Forelimb muscle (tissue), 1 donor: ENCODE results near the gene LRRTM1. TPM values are rescaled to one million over a fixed set of nuclear protein-coding genes. Genes with fewer than 3 reads are reported as not detected.
A peak's percentile ranks its signal among the peaks of the same experiment; 100 is the strongest.

Experiments
- DNase-seq: peaks from one replicate; pipeline ENCODE4 v3.0.0-alpha.2; 2013; ENCODE audit warnings: low read depth
- polyA plus RNA-seq: library from polyadenylated mRNA; unstranded; fragments of 120-200 nt; gene quantifications from one replicate; pipeline ENCODE4 v1.2.1, GENCODE V29; 2013; ENCODE audit not compliant: insufficient read length

The LRRTM1 gene
- polyA plus RNA-seq, 1 donor: 0.34 TPM

- DNase-seq: no peak
Observed at GRCh38 chr2:80302314-80303005, 2.1 kb downstream of the LRRTM1 start.

- no peak for DNase-seq
Observed at GRCh38 chr2:80302001-80302313, 2.6 kb downstream of the LRRTM1 start.

DNA sequence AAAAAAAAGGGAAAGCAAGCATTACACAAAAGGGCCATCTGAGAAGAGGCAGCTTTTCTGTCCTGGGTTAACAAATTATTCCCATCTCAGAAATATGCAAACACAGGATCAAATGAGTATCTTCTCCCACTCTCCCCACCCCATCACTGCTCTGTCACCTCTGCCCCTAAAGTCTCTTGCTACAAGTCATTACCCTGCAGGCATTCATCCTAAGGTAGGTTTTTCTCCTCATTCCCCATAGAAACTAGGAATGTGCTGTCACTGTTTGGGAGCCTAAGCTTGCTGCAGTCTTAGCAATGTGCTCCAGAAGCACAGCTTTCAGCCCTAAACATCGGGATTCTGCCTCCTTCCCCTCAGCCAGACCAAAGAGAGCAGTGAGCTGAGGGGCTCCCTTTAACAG, 3.6 kb downstream of the LRRTM1 start:
- no peak for DNase-seq

DNA sequence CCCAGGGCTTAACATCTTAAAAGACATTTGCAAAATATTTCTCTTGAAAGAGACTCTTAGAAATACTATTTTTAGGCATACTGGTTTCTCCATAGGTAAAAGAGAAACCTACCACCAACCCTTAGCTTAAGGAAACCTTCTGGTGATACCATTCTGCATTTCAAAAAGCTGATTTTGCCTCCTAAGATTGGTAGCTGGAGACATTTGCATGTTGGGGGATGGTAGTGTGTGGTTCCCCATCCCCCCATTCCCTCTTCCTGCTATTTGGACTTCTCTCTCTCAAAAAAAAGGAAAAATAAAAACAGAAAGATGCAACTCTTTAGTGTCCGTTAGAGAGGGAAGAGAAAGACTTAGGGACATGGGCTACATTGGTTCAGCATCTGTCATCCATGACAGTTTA, 4.2 kb downstream of the LRRTM1 start:
- DNase-seq: no peak

DNA sequence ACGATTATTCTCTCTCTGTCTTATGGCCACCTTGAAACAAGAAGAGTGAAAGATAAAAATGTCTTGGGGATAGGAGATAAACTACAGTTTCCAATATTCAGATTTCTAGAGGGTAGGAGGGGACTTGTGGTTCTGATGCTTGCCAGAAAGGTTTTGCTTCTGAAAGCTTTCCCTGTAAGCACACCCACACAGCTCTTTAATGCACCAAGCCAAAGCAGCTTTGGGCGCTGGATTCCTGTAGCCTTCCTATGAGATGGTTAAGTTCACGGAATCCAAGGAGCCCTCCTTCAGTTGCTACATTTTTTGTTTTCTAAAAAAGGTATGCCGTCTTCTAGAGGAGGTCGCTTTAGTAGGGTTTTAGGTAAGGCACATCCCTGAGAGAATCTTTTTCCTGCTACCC, 4.9 kb downstream of the LRRTM1 start:
- DNase-seq: no peak

DNA sequence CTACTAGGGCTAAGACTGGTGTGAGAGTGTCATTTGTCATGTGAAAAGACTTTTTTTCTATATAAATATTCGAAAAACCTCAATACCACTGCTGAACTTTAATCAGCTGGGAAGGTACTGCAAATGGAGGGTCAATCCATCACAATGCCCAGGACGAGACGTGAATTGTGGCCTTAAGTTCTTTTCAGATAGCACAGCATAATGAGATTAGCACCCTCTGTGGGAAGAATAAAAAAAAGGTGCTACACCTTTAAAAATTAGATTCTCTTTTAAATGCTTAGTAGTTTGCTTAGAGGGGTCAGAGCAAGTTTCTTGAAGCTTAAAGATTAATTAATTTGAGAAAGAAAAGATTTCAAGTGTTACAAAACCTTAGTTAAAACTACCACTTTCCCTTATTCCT, 5.6 kb downstream of the LRRTM1 start:
- no peak for DNase-seq

- DNase-seq: no peak
Observed at GRCh38 chr2:80293039-80293438, 11.5 kb downstream of the LRRTM1 start.

DNA sequence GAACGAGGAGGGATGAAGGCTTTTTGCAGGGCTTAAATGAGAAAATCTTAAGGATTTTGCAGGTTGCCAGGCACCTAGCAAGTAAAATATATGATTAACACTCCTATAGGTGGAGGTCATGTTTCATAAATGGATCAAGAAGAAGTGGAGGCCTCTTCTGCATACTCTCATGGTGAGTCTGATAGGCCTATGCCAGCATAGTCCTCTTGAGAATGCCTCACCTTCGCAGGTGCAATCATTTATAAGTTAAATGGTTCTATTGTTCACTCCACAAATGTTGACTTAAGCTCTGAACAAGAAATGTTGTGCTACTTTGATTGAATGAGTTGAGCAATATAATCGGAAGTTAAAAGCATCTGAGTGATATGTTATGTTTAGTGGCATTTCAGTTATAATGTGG, 12.1 kb downstream of the LRRTM1 start:
- no peak for DNase-seq

- DNase-seq: no peak
Observed at GRCh38 chr2:80291656-80292055, 12.9 kb downstream of the LRRTM1 start.

GRCh38 chr2:80288576-80288975, 16.0 kb downstream of the LRRTM1 start:
- DNase-seq: peak; percentile 16

DNA sequence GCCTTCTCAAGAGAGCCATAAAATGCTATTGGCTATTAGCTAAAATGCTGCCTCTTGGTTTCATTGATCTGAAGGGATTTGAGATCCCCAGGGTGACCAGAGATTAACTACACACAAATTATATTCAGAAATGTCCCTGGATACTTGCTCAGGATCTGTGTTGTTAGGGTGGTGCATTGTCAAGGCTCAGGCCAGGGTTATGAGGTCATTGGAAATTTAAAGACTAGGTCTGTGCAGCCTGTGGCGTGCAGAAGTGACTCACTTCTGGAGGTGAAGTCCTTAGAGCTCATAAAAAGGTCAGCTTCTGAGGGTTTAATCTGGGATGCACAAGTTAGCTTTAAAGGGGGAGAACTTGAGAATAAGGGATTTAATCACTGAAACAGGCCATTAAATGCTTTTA, 23.5 kb downstream of the LRRTM1 start:
- DNase-seq: no peak

DNA sequence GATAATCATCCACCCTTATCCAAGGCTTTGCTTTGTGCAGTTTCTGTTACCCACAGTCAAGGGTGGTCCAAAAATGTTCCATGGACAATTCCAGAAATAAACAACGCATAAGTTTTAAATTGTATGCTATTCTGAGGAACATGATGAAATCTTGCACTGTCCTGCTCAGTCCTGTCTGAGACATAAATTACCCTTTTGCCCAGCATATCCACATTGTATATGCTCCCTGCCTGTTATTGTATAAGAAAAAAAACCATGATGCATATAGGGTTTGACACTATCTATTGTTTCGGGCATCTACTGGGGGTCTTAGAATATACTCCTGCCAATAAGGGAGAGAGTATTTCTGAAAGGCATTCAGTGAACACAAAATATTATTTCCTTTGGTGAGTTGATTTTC, 24.0 kb downstream of the LRRTM1 start:
- DNase-seq: no peak

- DNase-seq: no peak
Observed at GRCh38 chr2:80269806-80270205, 34.7 kb downstream of the LRRTM1 start.

DNA sequence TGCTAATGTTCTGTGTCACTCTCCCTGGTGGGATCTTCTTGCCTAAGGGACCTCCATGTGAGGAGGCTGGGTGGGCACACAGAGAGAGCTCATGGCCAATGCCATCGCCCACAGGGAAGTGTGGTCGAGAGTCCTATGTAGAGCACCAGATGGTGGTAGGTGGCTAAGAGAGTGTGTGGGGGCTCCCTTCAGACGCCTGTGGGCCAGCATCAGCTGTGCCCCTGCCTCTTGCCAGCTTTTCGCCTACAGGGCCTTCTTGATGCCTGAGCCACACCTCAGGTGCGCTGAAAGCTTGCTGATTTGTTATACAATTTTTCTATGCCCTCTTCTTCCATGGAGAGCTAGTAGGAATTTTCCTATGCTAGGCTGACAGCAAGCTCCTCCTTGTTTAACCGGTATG, 38.3 kb downstream of the LRRTM1 start:
- no peak for DNase-seq

DNA sequence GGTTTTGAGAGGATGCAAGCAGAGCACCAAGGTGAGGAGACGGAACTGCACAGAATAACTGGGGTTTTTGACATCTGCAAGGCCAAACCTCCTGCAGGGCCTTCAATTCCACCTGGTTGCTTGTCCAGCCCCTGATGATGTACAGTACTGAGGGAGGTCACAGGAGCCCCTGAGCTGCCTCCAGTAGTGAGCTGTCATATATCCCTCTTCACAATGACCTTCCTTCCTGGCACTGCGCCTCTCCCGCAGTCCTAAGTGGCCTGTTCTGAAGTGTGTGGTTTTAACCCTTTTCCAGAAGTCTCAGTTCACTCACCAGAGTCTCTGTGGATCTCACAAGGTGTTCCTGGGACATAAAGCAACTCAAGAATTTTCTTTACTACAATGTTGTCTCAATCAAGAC, 45.3 kb downstream of the LRRTM1 start:
- DNase-seq: no peak

DNA sequence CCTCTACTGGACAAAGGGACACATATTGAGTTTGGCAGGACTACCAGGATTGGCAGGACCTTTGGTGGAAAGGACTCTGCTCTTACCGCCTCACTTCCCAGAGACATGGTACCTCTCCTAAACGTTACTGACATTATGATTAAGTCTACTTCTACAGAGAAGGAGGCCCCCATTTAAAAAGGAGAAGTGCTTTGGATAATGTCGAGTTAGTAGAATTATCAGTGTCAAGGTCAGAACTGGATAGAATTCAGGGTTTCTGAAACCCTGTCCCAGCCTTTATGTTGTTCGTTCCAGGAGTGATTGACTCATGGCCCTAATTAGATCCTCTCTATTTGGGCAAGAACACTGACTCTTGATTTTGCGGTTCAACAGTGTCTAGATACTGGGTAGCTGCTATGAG, 45.8 kb downstream of the LRRTM1 start:
- DNase-seq: no peak

- no peak for DNase-seq
Observed at GRCh38 chr2:80258341-80258740, 46.2 kb downstream of the LRRTM1 start.

DNA sequence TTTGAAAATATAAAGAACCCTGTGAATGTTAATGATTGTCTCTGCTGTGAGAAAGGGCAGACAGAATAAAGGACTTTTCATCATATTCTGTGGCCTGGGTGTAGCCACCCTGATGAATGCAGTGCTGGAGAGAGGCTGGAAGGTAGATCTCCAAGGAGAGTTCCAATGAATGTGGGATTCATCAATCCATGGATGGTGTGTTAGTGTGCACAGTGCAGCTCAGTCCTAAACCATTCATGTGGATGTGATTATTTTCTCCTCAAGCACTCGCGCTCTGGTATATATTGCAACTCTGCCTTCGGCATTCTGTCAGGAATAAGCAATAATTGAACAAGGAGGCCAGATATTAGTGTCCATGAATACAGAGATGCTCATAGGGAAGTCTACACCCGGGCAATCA, 47.1 kb downstream of the LRRTM1 start:
- DNase-seq: no peak

DNA sequence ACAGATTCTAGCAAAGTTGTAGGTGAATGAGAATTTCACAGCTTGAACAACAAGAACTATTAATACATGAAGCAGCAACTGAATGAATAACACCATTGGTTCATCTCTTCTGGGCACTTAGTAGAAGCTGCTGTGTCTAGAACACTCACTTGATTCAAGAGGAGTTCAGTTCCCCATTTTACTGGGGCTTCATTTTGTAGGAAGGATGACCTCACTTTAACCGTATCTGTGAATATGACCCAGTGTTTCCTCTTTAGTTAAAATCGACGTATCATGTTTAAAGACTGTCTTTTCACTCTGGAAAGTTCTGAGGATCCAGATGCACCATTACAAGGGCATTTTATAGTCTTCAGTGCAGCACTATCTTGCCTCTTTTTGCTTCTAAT, 47.8 kb downstream of the LRRTM1 start:
- no peak for DNase-seq

DNA sequence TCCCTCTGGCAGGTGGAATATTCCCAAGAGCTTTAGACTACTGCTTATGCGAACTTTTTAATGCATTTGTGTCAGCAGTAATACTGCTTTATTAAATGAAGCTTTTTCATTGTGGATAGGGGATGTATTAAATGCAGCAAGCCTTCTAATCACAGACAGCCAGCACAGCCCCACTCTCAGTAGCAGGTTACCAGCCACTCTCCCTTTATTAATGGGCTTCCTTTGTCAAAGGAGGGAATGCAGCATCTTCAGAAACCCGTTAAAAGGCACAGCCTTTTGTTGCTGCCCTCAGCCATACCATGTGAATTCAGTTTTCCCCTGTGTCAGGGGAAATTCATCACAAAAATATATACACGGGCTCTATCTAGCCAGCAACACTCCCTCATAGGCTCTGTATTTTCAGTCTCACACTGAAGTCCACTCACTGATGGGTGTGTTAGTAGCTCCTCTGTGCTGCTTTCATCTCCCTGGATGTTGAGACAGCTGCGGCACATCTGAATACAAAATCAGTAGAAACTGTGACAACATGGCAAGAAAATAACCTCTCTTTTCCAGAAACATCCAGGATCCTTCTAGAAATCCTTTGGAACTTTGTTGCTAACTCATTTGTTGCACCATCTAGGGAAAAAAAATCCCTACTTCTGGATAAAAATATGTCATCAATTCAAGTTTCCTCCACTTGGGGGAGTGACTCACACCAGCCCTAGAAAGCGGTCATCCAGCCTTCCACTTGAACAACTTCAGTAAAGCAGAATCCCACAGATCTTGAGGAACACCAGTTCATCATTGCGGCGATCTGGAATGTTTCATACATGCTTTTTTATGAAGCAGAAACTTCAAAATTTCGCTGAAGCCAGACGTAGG, 48.4 kb downstream of the LRRTM1 start:
- DNase-seq: no peak

GRCh38 chr2:80252294-80252986, 52.1 kb downstream of the LRRTM1 start:
- no peak for DNase-seq
